HL-60 (cell line): ENCODE data around the gene ERP27.

Source experiments
- CTCF ChIP-seq: IDR thresholded peaks from one replicate; pipeline ENCODE4 v1.5.1; 2011; ENCODE audit warnings: low read length, control low read depth, inconsistent platforms; ENCODE audit not compliant: insufficient read depth
- GABPA ChIP-seq: IDR thresholded peaks from 2 replicates; pipeline ENCODE4 v1.6.1; 2012; ENCODE audit warnings: low read depth
- POLR2AphosphoS5 ChIP-seq: IDR thresholded peaks from 2 replicates; pipeline ENCODE4 v1.6.1; 2012; ENCODE audit warnings: low read depth
- REST ChIP-seq: IDR thresholded peaks from 2 replicates; pipeline ENCODE4 v1.6.1; 2012; ENCODE audit warnings: low read depth; ENCODE audit not compliant: insufficient replicate concordance
- SPI1 ChIP-seq: IDR thresholded peaks from 2 replicates; pipeline ENCODE4 v1.6.1; 2012; ENCODE audit warnings: low read depth, mild to moderate bottlenecking, borderline replicate concordance

- TF ChIP-seq POLR2AphosphoS5 (no peak), CTCF (no peak), REST (no peak), GABPA (no peak), SPI1 (peak; percentile 76)
Observed at GRCh38 chr12:14950982-14951746, 12.8 kb upstream of the ERP27 start.
